Aorta (tissue), 5 donors: ENCODE results near the gene TEX52. TPM values are rescaled to one million over a fixed set of nuclear protein-coding genes. Genes with fewer than 3 reads are reported as not detected.
A peak's percentile ranks its signal among the peaks of the same experiment; 100 is the strongest.

Experiments
- ATAC-seq: fragments of 200-7000 bp; cut with Tn5 transposase; one replicate; pipeline ENCODE4 v1.9.1; 2022; ENCODE audit warnings: moderate library complexity; ENCODE audit not compliant: low FRiP score
- DNase-seq, 2 donors: peaks; one replicate each; pipeline ENCODE4 v3.0.0-alpha.2; 2020
- H3K27ac ChIP-seq, 2 donors: one replicate each; pipeline ENCODE4 v1.5.1; 2013; ENCODE audit warnings: low read length in 2 of 2, mild to moderate bottlenecking in 2 of 2, moderate library complexity in 2 of 2, control low read depth in 1 of 2, inconsistent platforms in 1 of 2, low read depth in 1 of 2
- H3K27me3 ChIP-seq, 2 donors: one replicate each; pipeline ENCODE4 v1.6.1; 2013; ENCODE audit warnings: control low read depth in 1 of 2, low read length in 1 of 2, mild to moderate bottlenecking in 1 of 2, moderate library complexity in 1 of 2; ENCODE audit not compliant: insufficient read depth in 2 of 2, control insufficient read depth in 1 of 2
- H3K36me3 ChIP-seq, 2 donors: one replicate each; pipeline ENCODE4 v1.6.1; 2013; ENCODE audit warnings: control low read depth in 1 of 2, low read length in 1 of 2, mild to moderate bottlenecking in 1 of 2; ENCODE audit not compliant: insufficient read depth in 2 of 2, control insufficient read depth in 1 of 2
- H3K4me1 ChIP-seq, 2 donors: one replicate each; pipeline ENCODE4 v1.6.1; 2013; ENCODE audit warnings: low read length in 2 of 2, control low read depth in 1 of 2, mild to moderate bottlenecking in 1 of 2, moderate library complexity in 1 of 2; ENCODE audit not compliant: insufficient read depth in 2 of 2, control insufficient read depth in 1 of 2
- H3K4me3 ChIP-seq, 2 donors: one replicate each; pipeline ENCODE4 v1.5.1; 2013; ENCODE audit warnings: low read length in 2 of 2, control low read depth in 1 of 2, mild to moderate bottlenecking in 1 of 2
- H3K9me3 ChIP-seq: one replicate; pipeline ENCODE4 v1.6.1; 2013; ENCODE audit warnings: mild to moderate bottlenecking, low read length; ENCODE audit not compliant: control insufficient read depth
- WGBS, 2 donors: extraction: QIAGEN DNeasy Blood & Tissue Kit; methylation state at CpG; one replicate each; pipeline ENCODE4 v1.1.7; 2013; 5-methylcytosine and 5-hydroxymethylcytosine counted together
- intact Hi-C, 2 donors: fragments of 100-400 bp; cut with DNase I; formaldehyde crosslinking; loops; one replicate each; pipeline versions ENCODE4 v1.14.2 to v1.15.0; 2022
- polyA plus RNA-seq, 2 donors: library from polyadenylated mRNA; stranded (reverse); fragments of 200-250 nt; gene quantifications; one replicate each; pipeline ENCODE4 v1.2.3, GENCODE V29; 2013
- total RNA-seq, 2 donors: library from RNA; stranded (reverse); fragmentation: NEBNext Ultra II Directional; extraction: Animal tissue kit (Norgen Biotek cat#: 25700); gene quantifications; one replicate each; pipeline ENCODE4 v1.2.1, GENCODE V29; 2021
- donor health status: healthy with polysubstance abuse.
- donor health status: Bipolar disorder and iron deficiency.
- donor health status: DM: no; HTN: no; CAD: no.
- donor health status: DM: no; HTN: no; CAD: no.
- donor health status: DM: yes; HTN: yes; CAD: no.

The TEX52 gene
- total and polyA plus RNA-seq, 4 donors = not detected

GRCh38 chr12:2842948-2843347 lies 13.9 kb downstream of the TEX52 start:
- H3K4me3 ChIP-seq = no peak overlapping the region
- H3K36me3 ChIP-seq = no peaks in the 10 kb centered on the region
- no peaks in the 10 kb centered on the region for H3K27me3 ChIP-seq
- H3K4me1 ChIP-seq = no peaks in the 10 kb centered on the region
- ATAC-seq (peak; percentile 49), DNase-seq (no peak)
- H3K27ac ChIP-seq = no peak overlapping the region
- intact Hi-C loops = no loop called here
- H3K9me3 ChIP-seq = no peaks in the 10 kb centered on the region
- WGBS, 2 donors = 33 to 49% methylated on average over 5 of the region's 5 CpGs

GRCh38 chr12:2841056-2841650 lies 15.7 kb downstream of the TEX52 start:
- no peaks in the 10 kb centered on the region for H3K9me3 ChIP-seq
- no peaks in the 10 kb centered on the region for H3K4me1 ChIP-seq
- H3K4me3 ChIP-seq = no peak overlapping the region
- 29 to 33% methylated on average over 9 of the region's 9 CpGs for WGBS, 2 donors
- no peaks in the 10 kb centered on the region for H3K36me3 ChIP-seq
- no peaks in the 10 kb centered on the region for H3K27me3 ChIP-seq
- DNase-seq = no peak
- intact Hi-C loops = no loop called here
- no peak for ATAC-seq
- no peak overlapping the region for H3K27ac ChIP-seq

- H3K27me3 ChIP-seq = no peaks in the 10 kb centered on the region
- ATAC-seq (no peak), DNase-seq (no peak)
- H3K36me3 ChIP-seq = no peaks in the 10 kb centered on the region
- H3K27ac ChIP-seq = no peak overlapping the region
- no peaks in the 10 kb centered on the region for H3K4me1 ChIP-seq
- no peaks in the 10 kb centered on the region for H3K9me3 ChIP-seq
- intact Hi-C loops = no loop called here
- no peak overlapping the region for H3K4me3 ChIP-seq
- 88 to 89% methylated on average over 8 of the region's 8 CpGs for WGBS, 2 donors
Measured at GRCh38 chr12:2836574-2836973, 20.3 kb downstream of the TEX52 start.

GRCh38 chr12:2835691-2836403 lies 21.0 kb downstream of the TEX52 start:
- Histone ChIP-seq H3K4me3 (no peak overlapping the region), H3K27ac (no peak overlapping the region), H3K36me3 (no peaks in the 10 kb centered on the region), H3K4me1 (no peaks in the 10 kb centered on the region), H3K9me3 (no peaks in the 10 kb centered on the region), H3K27me3 (no peaks in the 10 kb centered on the region)
- intact Hi-C loops = no loop called here
- 77 to 88% methylated on average over 4 of the region's 4 CpGs for WGBS, 2 donors
- no peak for DNase-seq
- no peak for ATAC-seq

GRCh38 chr12:2834581-2835491 lies 22.0 kb downstream of the TEX52 start, which contains the start of gene NRIP2:
Gene NRIP2, minus strand, starts transcription at chr12:2835035. Its CDS starts 52 bp downstream, at chr12:2834983.
- Histone ChIP-seq H3K27me3 (no peaks in the 10 kb centered on the region), H3K36me3 (no peaks in the 10 kb centered on the region), H3K27ac (no peak within 1 kb of the TSS), H3K4me3 (no peak within 1 kb of the TSS), H3K4me1 (no peaks in the 10 kb centered on the region), H3K9me3 (no peaks in the 10 kb centered on the region)
- ATAC-seq (peak; percentile 73), DNase-seq (peak in 1 of 2 donors; percentile 72)
- 5% methylated on average over 31 to 32 of the region's 32 CpGs for WGBS, 2 donors
- intact Hi-C loops = no loop called here

GRCh38 chr12:2833810-2834209 lies 23.0 kb downstream of the TEX52 start:
- DNase-seq = no peak
- Histone ChIP-seq H3K4me3 (no peak overlapping the region), H3K9me3 (no peaks in the 10 kb centered on the region), H3K4me1 (no peaks in the 10 kb centered on the region), H3K27ac (no peak overlapping the region), H3K36me3 (no peaks in the 10 kb centered on the region), H3K27me3 (no peaks in the 10 kb centered on the region)
- peak; percentile 33 for ATAC-seq
- intact Hi-C loops = no loop called here
- 30 to 53% methylated on average over 9 of the region's 9 CpGs for WGBS, 2 donors

- 28 to 39% methylated on average over 5 of the region's 5 CpGs for WGBS, 2 donors
- Histone ChIP-seq H3K4me3 (no peak overlapping the region), H3K27me3 (no peaks in the 10 kb centered on the region), H3K4me1 (no peaks in the 10 kb centered on the region), H3K27ac (no peak overlapping the region), H3K9me3 (no peaks in the 10 kb centered on the region), H3K36me3 (no peaks in the 10 kb centered on the region)
- ATAC-seq (no peak), DNase-seq (no peak)
- intact Hi-C loops = no loop called here
Measured at GRCh38 chr12:2833327-2833726, 23.5 kb downstream of the TEX52 start.

- intact Hi-C loops = no loop called here
- Histone ChIP-seq H3K27me3 (no peaks in the 10 kb centered on the region), H3K9me3 (no peaks in the 10 kb centered on the region), H3K36me3 (no peaks in the 10 kb centered on the region), H3K4me1 (no peaks in the 10 kb centered on the region), H3K27ac (no peak overlapping the region), H3K4me3 (no peak overlapping the region)
- ATAC-seq = no peak
- WGBS, 2 donors = 32 to 44% methylated on average over 6 of the region's 6 CpGs
- no peak for DNase-seq
Measured at GRCh38 chr12:2832550-2833127, 24.2 kb downstream of the TEX52 start.
